ENCODE data around the gene NUDT13. TPM values are rescaled to one million over a fixed set of nuclear protein-coding genes. Genes with fewer than 3 reads are reported as not detected.

NUDT13 gene
- total and polyA plus RNA-seq, 9 of the 15 experiments (the other 6 are each of a cell fraction or from before 2014, with no cell fraction given) = 4.7 to 11.1 (median 5.6) TPM

- no peak for TF ChIP-seq CUX1 (CRISPR knock-in tag; IDR thresholded peaks at IDR 0.05)
- TF ChIP-seq UBTF (IDR thresholded peaks at IDR 0.05; ENCODE audit: borderline replicate concordance in 1 of 2, low read depth in 2 of 2, low read length in 2 of 2) = peak; percentile 78 to 82; a peak in 3 of 4 replicates
- TF ChIP-seq JUN (IDR thresholded peaks at IDR 0.05; ENCODE audit: borderline replicate concordance, low read depth, low read length) = peak; percentile 72; the same call in 1 of the 2 replicates
- no peak for TF ChIP-seq JUN (CRISPR knock-in tag; IDR thresholded peaks at IDR 0.05; ENCODE audit: borderline replicate concordance)
- TF ChIP-seq FOXJ3 (CRISPR knock-in tag; IDR thresholded peaks at IDR 0.05) = no peak
- peak; percentile 47; the same call in 1 of the 2 replicates for TF ChIP-seq KLF1 (tag; IDR thresholded peaks at IDR 0.05)
- 0 out of 2 replicates have a peak, but pooled peaks have one; percentile 29 for TF ChIP-seq ZNF212 (CRISPR knock-in tag; IDR thresholded peaks at IDR 0.05)
- TF ChIP-seq POU5F1 (IDR thresholded peaks at IDR 0.05; ENCODE audit: borderline replicate concordance, low read depth, low read length, partially characterized antibody) = peak; percentile 27
- TF ChIP-seq PRMT5 (CRISPR knock-in tag; IDR thresholded peaks at IDR 0.05) = no peak
- no peak for TF ChIP-seq KDM2B (CRISPR knock-in tag; IDR thresholded peaks at IDR 0.05)
- no peak for TF ChIP-seq NCOR1 (IDR thresholded peaks at IDR 0.05)
- 0 out of 2 replicates have a peak, but pooled peaks have one; percentile 10 for TF ChIP-seq HSF4 (CRISPR knock-in tag; IDR thresholded peaks at IDR 0.05; ENCODE audit: borderline replicate concordance)
- TF ChIP-seq HMBOX1 (IDR thresholded peaks at IDR 0.05) = no peak
- no peak for TF ChIP-seq ZBTB5 (IDR thresholded peaks at IDR 0.05)
- TF ChIP-seq TRIM24 (IDR thresholded peaks at IDR 0.05) = no peak
Observed at GRCh38 chr10:73096449-73097304, 13.6 kb upstream of the NUDT13 start, which contains the start of gene P4HA1 (continued).

All from K562 (cell line).